GM12872 (cell line): ENCODE measurements around the gene FGR.
A peak's percentile ranks its signal among the peaks of the same experiment; 100 is the strongest.

Source experiments
- TF ChIP-seq, protein P1 (sequence below): IDR thresholded peaks from 3 replicates; pipeline ENCODE4 v1.5.1; 2011; ENCODE audit warnings: low read depth, mild to moderate bottlenecking, low read length, moderate library complexity; ENCODE audit not compliant: insufficient read depth

The FGR gene

GRCh38 chr1:27662707-27663393 lies 27.9 kb upstream of the FGR start:
- TF ChIP-seq, protein P1, sequence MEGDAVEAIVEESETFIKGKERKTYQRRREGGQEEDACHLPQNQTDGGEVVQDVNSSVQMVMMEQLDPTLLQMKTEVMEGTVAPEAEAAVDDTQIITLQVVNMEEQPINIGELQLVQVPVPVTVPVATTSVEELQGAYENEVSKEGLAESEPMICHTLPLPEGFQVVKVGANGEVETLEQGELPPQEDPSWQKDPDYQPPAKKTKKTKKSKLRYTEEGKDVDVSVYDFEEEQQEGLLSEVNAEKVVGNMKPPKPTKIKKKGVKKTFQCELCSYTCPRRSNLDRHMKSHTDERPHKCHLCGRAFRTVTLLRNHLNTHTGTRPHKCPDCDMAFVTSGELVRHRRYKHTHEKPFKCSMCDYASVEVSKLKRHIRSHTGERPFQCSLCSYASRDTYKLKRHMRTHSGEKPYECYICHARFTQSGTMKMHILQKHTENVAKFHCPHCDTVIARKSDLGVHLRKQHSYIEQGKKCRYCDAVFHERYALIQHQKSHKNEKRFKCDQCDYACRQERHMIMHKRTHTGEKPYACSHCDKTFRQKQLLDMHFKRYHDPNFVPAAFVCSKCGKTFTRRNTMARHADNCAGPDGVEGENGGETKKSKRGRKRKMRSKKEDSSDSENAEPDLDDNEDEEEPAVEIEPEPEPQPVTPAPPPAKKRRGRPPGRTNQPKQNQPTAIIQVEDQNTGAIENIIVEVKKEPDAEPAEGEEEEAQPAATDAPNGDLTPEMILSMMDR: peak; percentile 88

DNA sequence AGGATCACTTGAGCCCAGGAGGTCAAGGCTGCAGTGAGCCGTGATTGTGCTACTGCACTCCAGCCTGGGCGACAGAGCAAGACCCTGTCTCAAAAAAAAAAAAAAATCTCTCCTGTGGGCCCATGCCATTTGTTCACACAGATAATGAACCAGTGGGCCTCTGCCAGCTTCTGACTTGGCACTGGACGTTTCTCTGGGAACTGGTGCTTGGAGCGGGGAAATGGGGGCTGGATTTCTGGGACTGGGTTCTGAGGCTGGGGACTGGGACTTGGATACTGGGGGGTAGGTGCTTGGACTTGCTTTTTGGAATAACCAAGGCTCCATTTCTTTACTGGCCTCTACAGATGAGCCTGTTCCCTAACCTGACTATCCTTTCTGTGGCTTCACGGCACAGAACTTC lies 27.3 kb upstream of the FGR start:
- TF ChIP-seq, protein P1: no peak

DNA sequence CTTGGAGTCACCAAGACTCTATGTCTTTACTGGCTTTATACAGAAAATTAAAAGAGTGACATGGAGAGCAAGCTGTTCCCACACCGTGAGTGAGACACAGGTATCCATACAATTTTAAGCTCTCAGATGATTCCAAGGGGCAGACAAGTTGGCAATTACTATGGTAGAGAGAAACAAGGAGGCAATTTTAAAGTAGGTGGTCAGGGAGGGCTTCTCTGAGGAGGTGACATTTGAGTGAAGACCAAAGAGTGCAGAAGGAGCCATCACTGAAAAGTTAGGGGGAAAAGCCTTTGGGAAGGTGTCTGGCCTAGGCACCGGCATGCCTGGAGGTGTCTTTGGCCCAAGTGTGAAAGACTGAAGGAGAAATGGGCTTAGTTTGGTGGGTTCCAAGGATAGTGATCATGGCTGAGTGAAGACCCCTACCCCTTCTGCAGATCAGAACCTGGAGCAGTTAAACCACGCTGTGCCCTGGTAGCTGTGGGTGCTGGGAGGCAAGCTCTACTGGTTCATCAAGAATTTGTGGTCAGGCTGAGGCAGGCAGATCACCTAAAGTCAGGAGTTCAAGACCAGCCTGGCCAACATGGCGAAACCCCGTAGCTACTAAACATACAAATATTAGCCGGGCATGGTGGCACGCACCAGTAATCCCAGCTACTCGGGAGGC lies 26.6 kb upstream of the FGR start:
- TF ChIP-seq, protein P1: no peak

DNA sequence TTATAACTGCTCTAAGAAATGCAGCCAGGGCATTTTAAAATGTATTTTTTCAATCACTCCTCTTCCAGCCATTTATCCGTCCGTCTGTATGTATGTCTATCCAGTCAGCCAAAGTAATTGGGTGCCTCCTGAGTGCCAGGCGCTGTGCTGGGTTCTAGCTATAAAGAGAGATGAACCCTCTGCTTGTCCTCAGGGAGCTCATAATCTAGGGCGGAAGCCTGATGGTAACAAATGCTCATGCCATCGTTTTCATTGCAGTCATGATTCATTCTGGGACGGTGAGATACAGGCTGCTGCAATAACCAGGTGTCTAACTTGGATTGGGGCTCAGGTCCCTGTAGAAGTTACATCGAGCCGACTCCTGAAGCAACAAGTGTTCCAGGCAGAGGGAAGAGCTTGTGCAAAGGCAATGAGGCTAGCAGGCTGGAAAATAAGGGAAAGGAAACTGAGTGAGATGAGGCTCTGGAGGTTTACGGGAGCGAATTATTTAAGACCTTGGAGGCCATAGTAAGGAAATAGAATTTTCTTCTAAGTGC lies 25.4 kb upstream of the FGR start:
- TF ChIP-seq, protein P1: no peak

DNA sequence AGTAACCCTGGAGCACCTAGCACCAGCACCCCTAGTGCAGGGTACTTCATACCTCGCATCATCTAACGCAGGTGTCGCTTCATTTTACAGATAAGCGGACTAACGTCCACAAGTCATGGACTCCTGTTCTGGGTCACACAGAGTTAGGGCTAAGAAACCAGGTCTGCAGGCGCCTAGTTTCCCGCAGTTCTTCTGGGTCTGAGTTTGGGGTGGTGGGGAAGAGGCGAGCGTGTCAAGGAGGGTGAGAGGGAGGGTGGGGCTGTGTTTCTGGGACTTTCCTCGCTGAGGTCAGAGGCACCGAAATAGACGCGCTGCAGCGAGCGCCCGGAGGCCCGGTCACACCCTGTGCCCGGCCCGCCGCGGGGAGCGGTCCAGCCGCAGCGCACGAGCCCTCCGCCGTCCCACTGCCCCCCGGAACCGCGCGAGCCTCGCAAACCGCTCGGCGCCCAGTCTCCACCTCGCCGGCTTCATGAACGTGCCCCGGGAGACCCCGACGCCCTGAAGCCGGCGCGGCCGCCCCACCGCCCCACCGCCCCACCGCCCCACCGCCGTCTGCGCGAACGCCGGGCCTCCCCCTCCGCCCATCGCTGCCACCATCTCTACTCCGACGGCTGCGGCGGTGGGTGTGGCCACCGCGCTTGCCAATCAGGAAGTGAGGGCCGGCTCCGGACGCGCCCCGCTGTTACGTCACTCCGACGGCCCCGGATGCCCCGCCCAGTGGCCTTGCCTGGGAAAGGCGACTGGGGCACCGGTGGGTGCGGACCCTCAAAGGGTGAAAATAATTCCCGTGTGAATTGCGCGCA lies 24.7 kb upstream of the FGR start:
- TF ChIP-seq, protein P1: no peak

GRCh38 chr1:27658951-27659496 lies 24.0 kb upstream of the FGR start:
- TF ChIP-seq, protein P1: no peak
